Activated CD8-positive, alpha-beta T cell treated with anti-CD3 and anti-CD28 coated beads, Interleukin-2, amount 10 ng/mL, durations not matched to agents 7 days and 5 days (primary cell): ENCODE results near the gene TMTC4. TPM values are rescaled to one million over a fixed set of nuclear protein-coding genes. Genes with fewer than 3 reads are reported as not detected.
"Not testable (repeated sequence)": the region's sequence is repeated elsewhere in the genome, so short reads cannot be mapped to it uniquely, and the experiment has no call there.

Source experiments
- ATAC-seq: fragments of 150-1000 bp; cut with Tn5 transposase; one replicate; pipeline ENCODE4 v1.10.0; 2021; ENCODE audit warnings: moderate library complexity
- CTCF ChIA-PET: fragments of 350-600 bp; sonication (Branson Sonifier 250); formaldehyde crosslinking; loops from one replicate; lab custom pipeline; 2021; ENCODE audit warnings: antibody characterized with exemption; lab: Charles Lee
- POLR2A ChIA-PET: fragments of 350-600 bp; sonication (Branson Sonifier 250); formaldehyde crosslinking; loops from one replicate; lab custom pipeline; 2021; ENCODE audit warnings: antibody characterized with exemption; lab: Charles Lee
- DNase-seq: peaks from one replicate; pipeline ENCODE4 v3.0.0-alpha.2; 2020
- H3K27ac Mint-ChIP-seq: one replicate; pipeline ENCODE4 v1.8.0; 2021; ENCODE audit warnings: mild to moderate bottlenecking, mixed read lengths
- H3K27me3 Mint-ChIP-seq: one replicate; pipeline ENCODE4 v1.8.0; 2021; ENCODE audit warnings: low read depth, mixed read lengths
- H3K36me3 Mint-ChIP-seq: one replicate; pipeline ENCODE4 v1.8.0; 2021; ENCODE audit warnings: low read depth, mixed read lengths
- H3K4me1 Mint-ChIP-seq: one replicate; pipeline ENCODE4 v1.8.0; 2021; ENCODE audit warnings: low read depth, mixed read lengths
- H3K4me3 Mint-ChIP-seq: one replicate; pipeline ENCODE4 v1.8.0; 2021; ENCODE audit warnings: mild to moderate bottlenecking, mixed read lengths
- H3K9me3 Mint-ChIP-seq: one replicate; pipeline ENCODE4 v1.8.0; 2022; ENCODE audit warnings: mixed read lengths; ENCODE audit not compliant: insufficient read depth
- total RNA-seq, 2 experiments: library from RNA; stranded (reverse); gene quantifications; one replicate each; pipeline ENCODE4 v1.2.3, GENCODE V29; 2021

TMTC4 gene, protein sequence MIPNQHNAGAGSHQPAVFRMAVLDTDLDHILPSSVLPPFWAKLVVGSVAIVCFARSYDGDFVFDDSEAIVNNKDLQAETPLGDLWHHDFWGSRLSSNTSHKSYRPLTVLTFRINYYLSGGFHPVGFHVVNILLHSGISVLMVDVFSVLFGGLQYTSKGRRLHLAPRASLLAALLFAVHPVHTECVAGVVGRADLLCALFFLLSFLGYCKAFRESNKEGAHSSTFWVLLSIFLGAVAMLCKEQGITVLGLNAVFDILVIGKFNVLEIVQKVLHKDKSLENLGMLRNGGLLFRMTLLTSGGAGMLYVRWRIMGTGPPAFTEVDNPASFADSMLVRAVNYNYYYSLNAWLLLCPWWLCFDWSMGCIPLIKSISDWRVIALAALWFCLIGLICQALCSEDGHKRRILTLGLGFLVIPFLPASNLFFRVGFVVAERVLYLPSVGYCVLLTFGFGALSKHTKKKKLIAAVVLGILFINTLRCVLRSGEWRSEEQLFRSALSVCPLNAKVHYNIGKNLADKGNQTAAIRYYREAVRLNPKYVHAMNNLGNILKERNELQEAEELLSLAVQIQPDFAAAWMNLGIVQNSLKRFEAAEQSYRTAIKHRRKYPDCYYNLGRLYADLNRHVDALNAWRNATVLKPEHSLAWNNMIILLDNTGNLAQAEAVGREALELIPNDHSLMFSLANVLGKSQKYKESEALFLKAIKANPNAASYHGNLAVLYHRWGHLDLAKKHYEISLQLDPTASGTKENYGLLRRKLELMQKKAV
- 10 to 100 TPM; 26.8 to 27.5 TPM for total RNA-seq

DNA sequence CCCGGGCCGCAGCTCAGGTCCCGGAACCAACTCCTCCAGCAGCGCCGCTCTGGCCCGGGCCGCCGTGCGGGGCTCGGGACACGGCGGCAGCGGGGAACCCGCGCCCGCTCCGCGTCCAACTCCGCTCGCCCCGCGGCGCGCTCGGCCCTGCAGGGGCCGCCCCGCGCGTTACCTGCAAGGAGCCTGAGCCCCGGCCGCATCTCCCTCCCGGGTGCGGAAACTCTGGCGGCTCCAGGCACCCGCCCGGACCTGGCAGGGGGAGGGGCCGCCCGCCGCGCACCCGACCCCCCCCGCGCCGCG is at the start of gene TMTC4:
TMTC4 (minus strand) TSS at position 224 of the 300 bp plus-strand sequence. CDS start 4,433 bp downstream, outside the sequence.
- CTCF ChIA-PET, result interaction anchor here (0.9 to 2.0 kb wide), 6 partner anchors 13 to 1018 kb away, joined by 3 to 10 read pairs (median 5); no protein-coding TSS in a partner anchor
- peaks cover 33% of the 10 kb centered on the region for H3K4me1 Mint-ChIP-seq
- ATAC-seq (peak; percentile 59), DNase-seq (no peak)
- H3K27ac Mint-ChIP-seq, result peak within 1 kb of the TSS; percentile 83
- POLR2A ChIA-PET, result interaction anchor here (0.5 to 1.9 kb wide), 4 partner anchors 30 to 1711 kb away, joined by 3 to 9 read pairs (median 3); partner anchors contain the start of gene GGACT
- H3K36me3 Mint-ChIP-seq, result peaks cover 16% of the 10 kb centered on the region
- no peaks in the 10 kb centered on the region for H3K9me3 Mint-ChIP-seq
- peak within 1 kb of the TSS; percentile 84 for H3K4me3 Mint-ChIP-seq
- peaks cover 15% of the 10 kb centered on the region for H3K27me3 Mint-ChIP-seq

DNA sequence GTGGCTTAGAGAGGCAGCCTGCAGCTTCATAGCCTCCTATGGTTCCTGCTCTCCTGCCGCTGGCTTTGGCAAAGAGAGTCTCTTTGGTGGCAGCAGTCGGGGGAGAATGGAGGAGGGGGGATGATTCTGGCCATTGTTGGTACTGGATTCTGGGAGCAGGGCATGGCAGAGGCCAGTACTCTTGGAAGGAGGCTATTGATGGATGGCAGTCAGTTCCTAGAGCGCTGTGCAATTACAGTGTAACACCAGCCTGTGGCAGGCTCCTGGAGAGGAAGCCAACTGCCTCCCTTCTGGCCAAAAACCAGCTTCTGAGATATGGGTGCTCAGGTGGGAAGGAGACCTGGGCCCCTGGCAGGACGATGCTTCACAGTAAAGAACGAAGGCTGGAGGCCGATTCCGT is 47.9 kb upstream of the TMTC4 start:
- Mint-ChIP-seq H3K9me3 (peaks cover 15% of the 10 kb centered on the region), H3K4me1 (no peaks in the 10 kb centered on the region), H3K27ac (no peak overlapping the region), H3K4me3 (no peak overlapping the region), H3K27me3 (peaks cover 6% of the 10 kb centered on the region), H3K36me3 (no peaks in the 10 kb centered on the region)
- DNase-seq, result no peak
- ATAC-seq, result no peak
- POLR2A ChIA-PET, result no interaction called here
- CTCF ChIA-PET, result interaction anchor here (0.7 to 1.1 kb wide), 6 partner anchors 13 to 809 kb away, joined by 3 to 4 read pairs (median 3); no protein-coding TSS in a partner anchor

DNA sequence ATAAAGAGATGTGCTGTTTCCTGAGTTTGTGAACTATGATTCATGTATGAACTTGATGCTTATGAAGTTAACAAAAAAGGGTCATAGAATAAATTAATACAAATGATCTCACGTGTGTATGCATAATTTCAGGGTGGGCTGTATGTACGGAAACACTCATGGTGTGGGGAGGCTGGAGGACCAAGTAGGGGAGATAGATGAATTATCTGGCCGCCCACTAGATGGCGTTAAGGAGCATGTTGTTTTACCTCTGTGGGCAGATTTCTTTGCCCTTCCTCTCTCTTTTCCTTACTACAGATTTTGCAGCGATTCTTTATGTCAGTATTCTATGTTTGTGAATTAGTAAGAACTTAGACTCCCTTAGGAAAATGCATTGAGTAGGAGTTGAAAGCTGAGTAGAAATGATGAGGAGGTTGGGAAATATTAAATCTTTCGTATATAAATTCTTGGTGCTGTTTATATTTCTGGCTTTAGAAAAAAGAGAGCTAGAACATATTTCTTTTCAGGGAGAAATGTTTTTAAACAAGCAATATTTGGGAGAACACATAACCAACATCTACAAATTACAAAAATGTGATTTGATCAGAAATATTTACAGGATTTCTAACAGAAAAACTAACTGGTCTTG is 47.4 kb upstream of the TMTC4 start:
- peak; percentile 73 for DNase-seq
- ATAC-seq, result peak; percentile 76
- Mint-ChIP-seq H3K4me3 (no peak overlapping the region), H3K27ac (no peak overlapping the region), H3K4me1 (no peaks in the 10 kb centered on the region), H3K36me3 (no peaks in the 10 kb centered on the region), H3K27me3 (peaks cover 6% of the 10 kb centered on the region), H3K9me3 (peaks cover 15% of the 10 kb centered on the region)
- ChIA-PET POLR2A (no interaction called here), CTCF (interaction anchor here (0.7 to 1.1 kb wide), 6 partner anchors 12 to 808 kb away, joined by 3 to 4 read pairs (median 3); no protein-coding TSS in a partner anchor)

DNA sequence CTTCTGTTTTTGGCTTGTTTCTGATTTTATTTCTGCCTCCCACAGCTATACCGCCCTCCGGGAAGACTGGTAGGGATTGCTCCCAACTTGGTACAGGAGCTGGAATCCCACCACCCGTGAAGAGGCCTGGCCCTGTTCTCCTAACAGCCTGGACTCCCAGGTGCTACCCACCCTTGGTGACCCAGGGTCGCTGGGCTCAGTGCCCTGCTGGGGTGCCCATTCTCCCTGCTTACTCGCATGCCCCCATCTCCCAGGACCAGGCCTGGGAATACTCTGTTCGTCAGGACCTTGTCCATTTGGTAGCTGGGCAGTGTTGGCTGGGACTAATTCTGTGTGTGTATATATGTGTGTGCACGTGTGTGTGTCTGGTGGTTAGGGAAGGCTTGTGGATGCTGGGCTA is 41.0 kb upstream of the TMTC4 start:
- ChIA-PET CTCF (no interaction called here), POLR2A (no interaction called here)
- H3K36me3 Mint-ChIP-seq, result no peaks in the 10 kb centered on the region
- no peaks in the 10 kb centered on the region for H3K4me1 Mint-ChIP-seq
- H3K27me3 Mint-ChIP-seq, result peaks cover 8% of the 10 kb centered on the region
- no peak overlapping the region for H3K4me3 Mint-ChIP-seq
- ATAC-seq (no peak), DNase-seq (no peak)
- no peak overlapping the region for H3K27ac Mint-ChIP-seq
- H3K9me3 Mint-ChIP-seq, result peaks cover 14% of the 10 kb centered on the region

DNA sequence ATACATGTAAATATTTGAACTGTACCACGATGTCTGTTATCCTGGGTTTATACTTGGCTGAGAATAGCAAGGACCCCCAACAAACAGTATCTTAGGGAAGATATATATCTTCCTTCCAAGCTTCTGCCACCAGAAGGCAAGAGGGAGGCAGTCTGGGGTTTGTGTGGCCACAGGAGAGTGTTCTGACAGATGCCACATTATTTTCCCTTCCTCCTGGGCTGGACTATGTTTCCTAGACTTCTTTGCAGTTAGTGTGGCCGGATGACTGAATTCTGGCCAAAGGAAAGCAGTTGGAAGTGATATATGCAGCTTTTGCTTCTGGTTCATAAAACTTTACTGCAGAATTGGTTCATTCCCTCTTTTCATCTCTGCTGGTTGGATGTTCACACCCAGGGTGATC is 39.9 kb upstream of the TMTC4 start:
- ATAC-seq (no peak), DNase-seq (no peak)
- no peaks in the 10 kb centered on the region for H3K4me1 Mint-ChIP-seq
- H3K36me3 Mint-ChIP-seq, result no peaks in the 10 kb centered on the region
- H3K4me3 Mint-ChIP-seq, result no peak overlapping the region
- H3K9me3 Mint-ChIP-seq, result peaks cover 3% of the 10 kb centered on the region
- ChIA-PET POLR2A (no interaction called here), CTCF (no interaction called here)
- no peak overlapping the region for H3K27ac Mint-ChIP-seq
- peaks cover 8% of the 10 kb centered on the region for H3K27me3 Mint-ChIP-seq

DNA sequence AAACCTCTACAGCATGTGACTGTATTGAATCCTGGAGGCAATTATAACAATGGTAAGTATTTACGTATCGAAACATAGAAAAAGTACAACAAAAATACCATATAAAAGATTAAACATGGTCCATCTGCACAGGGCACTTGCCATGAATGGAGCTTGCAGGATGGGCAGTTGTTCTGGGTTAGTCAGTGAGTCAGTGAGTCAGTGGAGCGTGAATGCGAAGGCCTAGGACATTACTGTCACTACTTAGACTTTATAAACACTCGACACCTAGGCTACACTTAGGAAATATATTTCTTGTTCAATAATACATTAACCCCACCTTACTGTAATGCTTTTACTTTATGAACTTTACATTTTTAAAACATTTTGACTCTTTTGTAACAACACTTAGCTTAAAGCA is 35.6 kb upstream of the TMTC4 start:
- Mint-ChIP-seq H3K4me3 (no peak overlapping the region), H3K9me3 (no peaks in the 10 kb centered on the region), H3K4me1 (no peaks in the 10 kb centered on the region), H3K27me3 (peaks cover 3% of the 10 kb centered on the region), H3K27ac (no peak overlapping the region), H3K36me3 (no peaks in the 10 kb centered on the region)
- ChIA-PET CTCF (interaction anchor here (0.8 kb wide), 1 partner anchor 12 kb away, joined by 3 read pairs; no protein-coding TSS in a partner anchor), POLR2A (no interaction called here)
- no peak for DNase-seq
- ATAC-seq, result no peak

DNA sequence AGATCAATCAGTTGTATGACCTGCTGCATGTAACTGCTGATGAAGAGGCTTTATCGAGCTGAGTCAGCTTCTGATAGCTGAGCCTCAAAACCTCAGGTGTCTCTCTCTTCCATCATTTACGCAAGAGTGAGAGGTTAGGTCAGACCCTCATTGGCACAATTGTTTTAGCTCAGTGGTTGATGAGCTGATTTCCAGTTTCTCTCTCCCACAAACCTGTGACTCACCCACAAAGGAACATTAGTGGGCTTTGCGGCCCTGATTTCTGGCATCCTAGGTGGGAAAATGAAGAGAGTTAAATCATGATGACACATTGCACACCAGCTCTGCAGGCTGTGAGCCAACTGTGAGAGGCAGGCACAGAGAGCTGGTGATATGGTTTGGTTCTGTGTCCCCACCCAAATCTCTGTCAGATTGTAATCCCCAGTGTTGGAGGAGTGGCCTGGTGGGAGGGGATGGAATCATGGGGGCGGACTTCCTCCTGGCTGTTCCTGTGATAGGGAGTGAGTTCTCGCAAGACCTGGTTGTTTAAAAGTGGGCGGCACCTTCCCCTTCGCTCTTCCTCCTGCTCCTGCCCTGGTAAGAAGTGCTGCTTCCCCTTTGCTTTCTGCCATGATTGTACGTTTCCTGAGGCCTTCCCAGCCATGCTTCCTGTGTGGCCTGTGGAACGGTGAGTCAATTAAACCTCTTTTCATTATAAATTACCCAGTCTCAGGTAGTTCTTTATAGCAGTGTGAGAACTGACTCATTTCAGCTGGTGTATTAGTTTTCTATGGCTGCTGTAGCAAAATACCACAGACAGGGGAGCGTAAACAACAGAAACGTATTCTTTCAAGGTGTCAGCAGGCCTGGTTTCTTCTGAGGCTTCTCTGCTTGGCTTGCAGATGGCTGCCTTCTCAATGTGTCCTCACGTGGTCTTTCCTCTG is 33.5 kb upstream of the TMTC4 start:
- POLR2A ChIA-PET, result no interaction called here
- ATAC-seq, result no peak
- H3K9me3 Mint-ChIP-seq, result no peaks in the 10 kb centered on the region

DNA sequence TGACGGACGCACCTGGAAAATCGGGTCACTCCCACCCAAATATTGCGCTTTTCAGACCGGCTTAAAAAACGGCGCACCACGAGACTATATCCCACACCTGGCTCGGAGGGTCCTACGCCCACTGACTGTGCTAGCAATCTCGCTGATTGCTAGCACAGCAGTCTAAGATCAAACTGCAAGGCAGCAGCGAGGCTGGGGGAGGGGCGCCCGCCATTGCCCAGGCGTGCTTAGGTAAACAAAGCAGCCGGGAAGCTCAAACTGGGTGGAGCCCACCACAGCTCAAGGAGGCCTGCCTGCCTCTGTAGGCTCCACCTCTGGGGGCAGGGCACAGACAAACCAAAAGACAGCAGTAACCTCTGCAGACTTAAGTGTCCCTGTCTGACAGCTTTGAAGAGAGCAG is 23.7 kb upstream of the TMTC4 start:
- H3K9me3 Mint-ChIP-seq, H3K4me3 Mint-ChIP-seq, H3K27me3 Mint-ChIP-seq, ATAC-seq, POLR2A ChIA-PET, DNase-seq, H3K27ac Mint-ChIP-seq, CTCF ChIA-PET, H3K4me1 Mint-ChIP-seq, H3K36me3 Mint-ChIP-seq: not testable (repeated sequence)

More for the DNA sequence above, 33.5 kb upstream of the TMTC4 start:
- Mint-ChIP-seq H3K36me3 (no peaks in the 10 kb centered on the region), H3K4me3 (no peak overlapping the region), H3K27ac (no peak overlapping the region), H3K27me3 (no peaks in the 10 kb centered on the region), H3K4me1 (no peaks in the 10 kb centered on the region)
- CTCF ChIA-PET, result no interaction called here
- DNase-seq, result no peak

DNA sequence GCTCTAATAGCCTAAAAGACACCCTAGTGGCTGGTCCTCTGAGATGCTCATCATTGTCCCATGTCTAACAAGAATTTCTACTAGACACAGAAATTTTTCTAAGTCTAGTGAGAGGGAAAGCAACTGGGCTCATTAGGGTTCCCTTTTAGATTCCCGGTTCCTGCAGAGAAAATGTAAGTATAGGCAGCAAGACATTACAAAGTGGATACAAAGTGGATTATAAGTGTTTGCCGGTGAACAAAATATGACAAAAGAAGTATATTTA is 20.8 kb upstream of the TMTC4 start:
- CTCF ChIA-PET, result no interaction called here
- DNase-seq (no peak), ATAC-seq (no peak)
- Mint-ChIP-seq H3K9me3 (peaks cover 4% of the 10 kb centered on the region), H3K4me3 (no peak overlapping the region), H3K27me3 (peaks cover 9% of the 10 kb centered on the region), H3K27ac (no peak overlapping the region), H3K4me1 (no peaks in the 10 kb centered on the region), H3K36me3 (peaks cover 3% of the 10 kb centered on the region)
- POLR2A ChIA-PET, result no interaction called here

DNA sequence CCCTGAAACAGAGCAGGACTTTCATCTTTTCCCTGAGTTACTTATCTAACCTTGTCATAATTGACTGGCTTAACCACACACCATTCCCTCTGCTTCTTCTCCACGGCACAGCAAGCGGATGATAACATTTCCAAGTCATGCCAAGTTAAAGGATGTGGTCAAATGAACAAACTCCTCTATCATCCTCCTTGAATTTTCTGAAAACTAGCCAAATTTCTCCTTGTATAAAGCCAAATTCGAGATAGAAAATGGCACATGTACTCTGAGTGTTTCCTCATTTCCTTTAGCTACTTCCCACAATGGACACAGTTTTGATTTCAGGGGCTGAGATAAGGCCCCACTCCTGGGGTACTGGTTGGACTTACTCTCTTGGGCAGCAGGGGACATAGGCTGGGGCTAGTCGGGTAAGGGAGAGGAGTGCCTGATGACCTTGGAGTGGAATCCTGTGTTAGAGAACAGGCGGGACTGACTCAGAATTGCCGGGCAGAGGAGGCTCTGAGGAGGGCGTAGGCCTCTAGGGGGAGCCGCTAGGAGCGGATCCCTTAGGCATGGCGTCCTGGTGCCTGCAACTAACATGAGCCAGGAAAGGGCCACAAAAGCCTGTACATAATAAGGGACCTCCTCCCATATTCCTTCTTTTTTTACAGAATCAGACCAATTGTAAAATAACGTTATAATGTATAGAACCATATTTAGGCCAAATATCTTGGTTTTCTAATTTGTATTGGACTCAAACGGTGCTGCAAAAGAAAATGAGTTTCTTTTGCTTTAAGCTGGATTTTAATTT is 20.3 kb upstream of the TMTC4 start:
- no peaks in the 10 kb centered on the region for H3K4me1 Mint-ChIP-seq
- ATAC-seq (no peak), DNase-seq (no peak)
- no peak overlapping the region for H3K27ac Mint-ChIP-seq
- H3K4me3 Mint-ChIP-seq, result no peak overlapping the region
- peaks cover 8% of the 10 kb centered on the region for H3K9me3 Mint-ChIP-seq
- ChIA-PET POLR2A (interaction anchor here (0.5 kb wide), 1 partner anchor 368 kb away, joined by 3 read pairs; no protein-coding TSS in a partner anchor), CTCF (no interaction called here)
- H3K27me3 Mint-ChIP-seq, result peaks cover 9% of the 10 kb centered on the region
- peaks cover 3% of the 10 kb centered on the region for H3K36me3 Mint-ChIP-seq
